HG03520 (cell line): Measurements from ENCODE around the gene SRSF10.
A peak's percentile ranks its signal among the peaks of the same experiment; 100 is the strongest.
"Not testable (repeated sequence)": the region's sequence is repeated elsewhere in the genome, so short reads cannot be mapped to it uniquely, and the experiment has no call there.

Source experiments
- ATAC-seq: cut with Tn5 transposase; IDR thresholded peaks from one replicate; pipeline ENCODE4 v1.9.1; 2021; ENCODE audit warnings: mild to moderate bottlenecking, moderate library complexity; ENCODE audit not compliant: unreplicated experiment

Gene SRSF10

DNA sequence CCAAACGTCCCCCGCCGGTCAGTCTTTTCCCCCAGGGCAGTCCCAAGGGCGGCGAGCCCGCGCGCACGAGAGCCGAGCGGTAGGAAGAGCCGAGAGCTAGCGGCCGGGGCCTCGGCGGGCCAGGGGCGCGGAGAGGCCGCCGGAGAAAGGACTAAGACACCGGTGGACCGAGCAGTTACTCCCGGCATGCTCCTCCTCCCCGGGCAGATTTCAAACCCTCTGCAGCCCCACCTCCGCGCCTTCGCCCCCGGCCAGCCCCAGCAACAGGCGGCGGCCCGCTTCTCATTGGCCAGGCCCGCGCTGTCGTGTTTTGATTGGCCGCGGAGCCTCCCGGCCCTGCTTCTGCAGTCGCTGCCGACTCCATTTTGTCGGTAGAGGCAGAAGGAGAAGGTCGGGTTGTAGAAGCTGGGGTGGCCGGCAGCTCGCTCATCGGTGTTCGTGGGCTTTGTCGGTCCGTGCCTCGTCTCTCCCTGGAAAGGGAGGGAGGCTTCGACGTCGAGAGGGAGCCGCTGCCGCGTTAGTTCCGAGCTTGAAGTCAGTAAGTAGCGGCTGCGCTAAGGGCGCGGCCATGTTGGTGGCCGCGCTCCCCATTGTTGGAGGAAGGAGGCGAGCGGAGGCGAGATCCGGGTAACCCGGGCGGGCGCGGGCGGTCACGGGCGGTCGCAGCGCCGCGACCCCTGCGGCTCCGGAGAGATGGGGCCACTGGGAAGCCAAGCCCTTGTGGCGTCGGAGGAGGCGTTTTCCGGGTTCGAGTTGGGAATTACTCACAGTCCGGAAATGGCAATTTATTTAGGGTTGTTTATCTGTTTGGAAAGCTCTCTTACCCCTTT, 20.5 kb downstream of the SRSF10 start, which contains the start of gene PNRC2:
Gene PNRC2 (plus strand): TSS at position 368 of the 830 bp plus-strand sequence. CDS start 1,630 bp downstream, outside the sequence.
- peak; percentile 69 for ATAC-seq

DNA sequence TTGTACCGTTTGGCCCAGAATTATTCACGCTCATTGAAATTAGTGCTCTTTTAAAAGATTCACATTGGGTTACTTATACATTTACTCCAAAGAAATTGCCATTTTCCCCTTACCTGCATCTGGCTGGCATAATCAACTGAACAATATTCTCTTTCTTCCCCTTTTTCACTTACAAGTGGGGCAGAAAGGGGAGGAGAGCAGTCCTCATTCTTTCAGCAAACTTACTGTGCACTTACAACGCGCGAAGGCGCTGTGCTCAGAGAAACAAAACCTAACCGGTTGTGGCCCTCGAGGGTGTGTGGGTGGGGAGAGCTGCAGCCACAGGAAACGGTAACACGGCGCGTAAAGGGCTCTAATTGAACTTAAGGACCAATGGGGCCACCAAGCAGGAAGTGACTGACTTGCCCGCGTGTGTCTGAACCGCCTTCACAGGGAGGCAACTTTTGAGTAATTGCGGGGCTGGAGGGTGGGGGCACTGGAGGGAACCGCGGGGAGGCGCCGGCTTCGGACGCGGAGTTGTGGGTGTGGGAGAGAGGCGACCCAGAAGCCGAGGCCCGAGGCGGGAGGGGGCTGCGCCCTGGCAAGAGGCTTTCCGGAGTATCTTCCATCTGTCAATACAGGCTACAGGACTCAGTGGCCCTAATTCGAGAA, 21.2 kb downstream of the SRSF10 start:
- peak; percentile 47 for ATAC-seq

DNA sequence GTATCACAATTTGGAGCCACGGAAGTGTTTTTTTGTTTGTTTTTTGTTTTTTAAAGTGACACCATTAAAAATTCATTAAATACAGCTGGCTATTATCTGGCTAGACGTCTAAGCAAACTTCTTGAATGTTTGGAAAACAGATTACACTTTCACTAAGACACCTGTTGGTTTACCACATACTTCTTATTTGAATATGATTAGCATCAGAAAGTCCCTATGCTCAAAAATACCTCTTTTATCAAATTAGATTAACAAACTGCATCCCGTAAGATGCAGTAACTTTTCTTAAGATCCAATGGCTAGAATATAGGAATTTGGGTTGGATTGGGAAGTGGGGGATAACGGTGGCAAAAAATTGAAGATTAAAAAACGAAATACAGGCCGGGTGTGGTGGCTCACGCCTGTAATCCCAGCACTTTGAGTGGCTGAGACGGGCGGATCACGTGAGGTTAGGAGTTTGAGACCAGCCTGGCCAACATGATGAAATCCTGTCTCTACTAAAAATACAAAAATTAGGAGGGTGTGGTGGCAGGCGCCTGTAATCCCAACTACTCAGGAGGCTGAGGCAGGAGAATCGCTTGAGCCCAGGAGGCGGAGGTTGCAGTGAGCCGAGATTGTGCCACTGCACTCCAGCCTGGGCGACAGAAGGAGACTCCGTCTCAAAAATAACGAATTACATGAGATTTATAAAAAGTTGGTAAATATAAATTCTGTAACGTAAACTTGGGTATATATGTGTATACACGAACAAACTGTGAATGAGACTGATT, 21.9 kb downstream of the SRSF10 start:
- not testable (repeated sequence) for ATAC-seq

DNA sequence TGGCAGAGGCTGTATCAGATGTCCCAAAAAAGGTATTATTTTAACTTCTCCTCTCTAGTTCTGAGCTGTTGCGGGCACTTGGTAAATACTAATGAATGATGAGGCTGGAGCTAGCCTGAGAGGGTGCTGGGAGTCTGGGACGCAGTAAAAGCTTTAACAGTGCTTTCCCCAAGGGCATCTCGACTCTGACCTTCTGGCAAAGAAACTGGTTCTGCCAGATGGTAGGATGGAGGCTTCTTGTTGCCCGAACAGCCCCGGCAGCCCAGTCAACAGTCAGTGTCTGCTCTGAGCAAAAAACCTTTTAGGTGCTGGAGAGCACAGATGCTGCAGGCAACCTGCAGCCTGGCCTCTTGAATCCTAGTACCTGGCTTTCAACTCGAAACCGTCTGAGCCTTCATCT, 23.0 kb downstream of the SRSF10 start:
- no peak for ATAC-seq

DNA sequence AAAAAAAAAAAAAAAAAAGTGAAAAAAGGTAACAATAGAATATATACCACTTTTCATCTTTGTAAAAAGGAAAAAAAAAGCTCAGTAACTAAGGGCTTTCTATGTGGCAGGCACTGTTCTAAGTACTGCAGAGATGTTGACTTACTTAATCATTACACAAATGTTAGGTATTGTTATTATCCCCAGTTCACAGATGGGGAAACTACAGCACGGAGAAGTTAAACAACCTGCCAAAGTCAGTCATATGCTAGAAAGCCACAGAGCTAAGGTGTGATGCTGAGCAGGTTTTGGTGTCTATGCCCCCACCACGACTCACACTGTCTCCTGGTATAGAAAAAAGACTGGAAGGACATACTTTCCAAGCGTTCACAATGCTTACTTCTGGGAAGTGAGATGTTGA, 27.1 kb downstream of the SRSF10 start:
- ATAC-seq = no peak

DNA sequence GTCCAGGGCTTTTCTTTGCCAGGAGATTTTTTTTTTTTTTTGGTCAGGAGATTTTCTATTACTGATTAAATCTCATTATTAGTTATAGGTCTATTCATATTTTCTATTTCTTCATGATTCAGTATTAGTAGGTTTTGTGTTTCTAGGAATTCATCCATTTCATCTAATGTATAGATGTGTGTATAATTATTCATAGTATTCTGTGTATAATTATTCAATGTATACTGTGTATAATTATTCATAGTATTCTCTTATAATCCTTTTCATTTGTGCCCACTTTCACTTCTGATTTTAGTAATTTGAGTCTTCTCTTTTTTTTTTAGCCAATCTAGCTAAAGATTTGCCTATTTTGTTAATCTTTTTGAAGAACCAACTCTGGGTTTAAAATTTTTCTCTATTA, 32.8 kb downstream of the SRSF10 start:
- ATAC-seq = no peak

DNA sequence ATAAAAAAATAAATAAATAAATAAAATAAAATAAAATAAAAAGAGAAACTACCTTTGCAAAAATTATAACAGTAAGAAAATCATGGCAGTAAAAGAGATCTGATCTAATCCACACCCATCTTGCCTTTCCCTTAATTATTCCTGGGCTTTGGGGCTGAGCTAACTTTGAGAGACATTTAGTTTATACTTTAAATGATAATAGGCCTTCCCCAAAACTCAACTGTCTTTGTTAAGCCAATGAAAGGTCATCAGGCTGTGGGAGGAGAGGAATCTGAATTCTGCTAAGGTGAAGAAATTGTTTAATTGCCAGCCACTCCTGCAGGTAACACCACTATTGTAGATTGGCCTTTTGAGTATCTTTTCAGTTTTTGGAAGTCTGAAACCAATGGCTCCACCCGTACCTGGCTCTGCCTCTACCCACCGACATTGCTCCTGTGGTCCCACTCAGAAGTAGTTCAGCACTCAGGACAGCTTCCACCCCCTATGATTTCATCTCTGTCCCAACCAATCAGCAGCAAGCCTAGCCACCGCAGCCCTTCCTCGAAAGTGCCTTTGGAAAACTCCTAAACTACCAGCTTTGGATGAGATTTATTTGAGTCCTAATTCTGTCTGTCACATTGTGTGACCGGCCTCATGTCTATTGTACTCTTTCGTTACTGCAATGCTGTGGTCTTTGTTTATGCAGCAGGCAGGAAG, 43.5 kb downstream of the SRSF10 start:
- no peak for ATAC-seq

DNA sequence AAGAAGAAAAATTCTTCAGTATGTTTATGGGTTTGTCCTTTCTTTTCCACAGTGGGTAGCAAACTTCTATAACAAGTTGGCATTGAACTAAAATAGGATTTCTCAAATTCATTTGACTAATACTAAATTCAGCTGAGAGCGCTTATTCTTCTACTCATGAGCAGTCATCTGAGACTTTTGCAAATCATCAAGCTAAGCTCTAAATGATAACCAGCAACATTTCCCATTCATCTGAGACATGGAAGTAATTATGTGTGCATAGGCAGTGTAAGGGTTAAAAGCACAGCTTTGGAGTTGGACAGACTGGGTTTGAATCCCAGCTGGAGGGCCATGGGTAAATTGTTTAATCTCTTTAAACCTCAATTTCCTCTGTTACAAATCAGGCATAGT, 48.6 kb downstream of the SRSF10 start:
- no peak for ATAC-seq

DNA sequence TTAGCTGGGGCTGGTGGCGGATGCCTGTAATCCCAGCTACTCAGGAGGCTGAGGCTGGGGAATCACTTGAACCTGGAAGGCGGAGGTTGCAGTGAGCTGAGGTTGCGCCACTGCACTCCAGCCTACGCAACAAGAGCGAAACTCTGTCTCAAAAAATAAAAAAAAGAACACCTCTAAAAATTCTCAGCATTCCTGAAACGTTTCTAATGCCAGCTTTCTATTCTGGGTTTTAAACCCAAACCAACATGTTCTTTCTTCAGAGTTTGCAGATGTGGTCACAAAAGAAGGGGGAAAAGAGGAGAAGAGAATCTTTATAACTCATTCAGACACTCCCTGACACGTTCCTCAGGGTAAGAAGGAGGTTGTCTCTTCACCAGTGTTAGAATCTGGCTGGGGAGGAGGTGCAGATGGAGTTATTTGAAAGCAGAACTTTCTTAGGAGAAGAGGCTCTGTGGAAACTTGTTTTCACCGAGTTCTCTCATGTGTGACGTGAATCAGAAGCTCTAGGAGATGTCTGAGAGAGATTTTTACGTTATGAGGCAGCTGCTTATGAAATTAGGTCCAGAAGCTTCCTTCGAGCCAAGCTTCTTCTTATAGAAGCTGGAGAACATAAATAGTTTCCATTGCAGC, 49.2 kb downstream of the SRSF10 start:
- no peak for ATAC-seq

DNA sequence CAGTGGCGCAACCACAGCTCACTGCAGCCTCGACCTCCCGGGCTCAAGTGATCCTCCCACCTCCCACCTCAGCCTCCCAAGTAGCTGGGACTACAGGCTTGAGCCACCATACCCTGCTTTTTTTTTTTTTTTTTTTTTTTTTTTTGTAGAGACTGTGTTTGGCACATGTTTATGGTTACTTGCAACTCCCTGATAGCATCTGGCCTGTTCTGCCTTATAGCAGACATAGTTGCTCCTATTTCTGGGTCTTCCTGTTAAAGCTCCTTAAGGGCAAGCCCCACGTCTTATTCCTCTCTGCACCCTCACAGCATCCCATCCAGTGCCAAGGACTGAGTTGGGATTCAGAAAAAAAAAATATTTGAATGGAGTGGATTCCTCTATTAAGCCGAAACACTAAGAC, 49.9 kb downstream of the SRSF10 start:
- ATAC-seq = no peak

DNA sequence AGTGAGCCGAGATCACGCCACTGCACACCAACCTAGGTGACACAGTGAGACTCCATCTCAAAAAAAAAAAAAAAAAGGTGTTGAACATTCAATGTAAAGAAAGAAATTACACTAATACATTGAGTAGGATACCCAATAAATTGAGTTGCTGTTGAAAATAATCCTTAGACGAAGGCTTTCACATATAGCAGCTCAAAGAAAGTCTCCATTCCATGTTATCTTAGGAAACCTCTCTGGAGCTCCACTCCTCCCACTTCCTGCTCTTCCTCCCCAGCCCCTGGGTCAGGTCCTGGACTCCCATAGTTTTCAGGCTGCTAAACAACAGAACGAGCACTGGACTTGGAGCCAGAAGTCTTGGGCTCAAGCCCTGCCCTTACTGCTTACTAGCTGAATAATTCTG, 51.3 kb downstream of the SRSF10 start:
- ATAC-seq = no peak

DNA sequence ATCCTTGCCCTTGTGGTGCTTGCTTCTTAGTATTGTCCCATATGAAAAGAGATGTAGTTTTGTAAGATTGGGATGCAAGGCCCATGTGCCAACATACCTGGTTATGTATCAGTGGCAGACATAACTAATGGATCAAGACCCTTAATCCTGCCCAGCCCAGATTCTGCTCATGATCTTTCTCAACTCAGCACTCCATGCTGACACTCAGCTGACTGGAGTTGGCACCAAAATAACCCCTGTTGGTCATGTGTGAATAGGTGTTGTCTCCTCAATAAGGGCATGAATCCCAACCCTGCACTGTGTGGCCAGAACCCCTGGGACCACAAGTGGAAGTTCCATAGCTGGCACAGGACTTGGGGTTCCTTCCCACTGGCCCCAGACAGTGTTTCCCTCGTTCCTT, 53.0 kb downstream of the SRSF10 start:
- no peak for ATAC-seq

DNA sequence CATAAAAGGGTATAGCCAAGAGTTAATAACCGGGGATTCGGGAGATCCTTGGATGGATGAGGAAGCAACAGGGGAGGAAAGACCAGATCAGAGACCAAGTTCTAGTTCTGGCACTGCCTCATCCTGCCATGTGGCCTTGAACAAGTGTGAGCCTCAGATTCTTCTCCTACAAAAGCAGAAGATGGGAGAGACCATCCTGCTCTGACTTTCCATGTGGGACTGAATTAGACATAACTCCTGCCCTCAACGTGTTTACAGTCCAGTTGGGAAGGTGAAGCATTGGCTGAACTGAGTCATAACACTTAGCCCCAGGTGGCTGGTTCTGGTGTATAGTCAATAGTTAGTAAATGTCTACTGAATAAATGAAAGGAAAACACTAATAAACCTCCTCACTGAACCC, 54.8 kb downstream of the SRSF10 start:
- ATAC-seq = no peak

DNA sequence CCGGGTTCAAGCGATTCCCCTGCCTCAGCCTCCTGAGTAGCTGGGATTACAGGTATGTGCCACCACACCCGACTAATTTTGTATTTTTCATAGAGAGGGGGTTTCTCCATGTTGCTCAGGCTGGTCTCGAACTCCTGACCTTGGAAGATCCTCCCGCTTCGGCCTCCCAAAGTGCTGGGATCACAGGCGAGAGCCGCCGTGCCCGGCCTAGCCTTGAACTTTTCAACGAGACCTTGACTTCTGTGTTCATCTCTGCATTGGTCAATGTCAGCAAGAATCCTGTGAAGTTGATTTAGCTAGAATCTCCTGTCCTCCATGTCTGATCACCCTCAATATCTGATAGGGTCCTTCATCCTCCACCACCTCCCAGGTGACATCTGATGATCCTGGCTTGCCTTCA, 55.5 kb downstream of the SRSF10 start:
- ATAC-seq = no peak

DNA sequence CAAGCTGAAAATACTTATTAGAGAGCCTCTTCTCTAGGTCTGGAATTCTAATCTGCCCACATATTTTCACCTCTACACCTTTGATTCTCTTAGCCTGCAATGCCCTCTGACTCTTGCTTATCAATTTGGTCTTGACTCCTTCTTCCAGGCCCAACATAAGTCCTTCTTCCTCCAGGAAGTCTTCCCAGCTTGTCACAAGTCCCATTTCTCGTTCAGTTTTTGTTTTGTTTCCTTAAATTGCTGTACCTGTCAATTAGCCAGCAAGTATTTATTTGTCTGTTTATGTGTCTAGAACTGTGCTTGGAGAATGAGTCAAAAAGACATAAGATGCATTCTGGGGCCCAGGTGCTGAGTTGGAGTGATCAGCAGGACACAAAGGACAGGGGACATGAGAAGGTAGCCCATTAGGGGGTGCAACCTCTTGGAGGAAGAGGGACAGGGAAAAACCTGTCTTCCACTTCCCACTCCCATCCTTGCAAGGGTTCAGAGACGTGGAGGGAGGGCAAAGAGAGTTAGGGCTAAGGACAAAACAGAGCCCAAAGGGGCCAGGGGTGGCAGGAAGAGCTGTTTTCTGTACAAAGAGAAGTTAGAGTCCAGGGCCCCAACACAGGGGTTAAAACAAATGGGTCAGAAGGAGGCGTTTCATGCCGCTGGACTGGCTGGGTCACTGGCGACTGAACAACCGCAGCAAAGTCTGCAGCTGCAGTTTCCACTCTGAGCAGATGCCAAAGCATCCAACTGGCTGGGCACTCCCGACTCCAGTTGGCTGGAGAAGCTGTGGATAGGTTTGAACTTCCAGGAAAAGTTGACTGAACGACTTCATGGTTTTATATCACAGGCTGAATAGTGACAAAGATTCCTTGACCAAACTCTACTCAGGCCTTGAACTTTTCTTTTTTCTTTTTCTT, 56.3 kb downstream of the SRSF10 start:
- no peak for ATAC-seq

DNA sequence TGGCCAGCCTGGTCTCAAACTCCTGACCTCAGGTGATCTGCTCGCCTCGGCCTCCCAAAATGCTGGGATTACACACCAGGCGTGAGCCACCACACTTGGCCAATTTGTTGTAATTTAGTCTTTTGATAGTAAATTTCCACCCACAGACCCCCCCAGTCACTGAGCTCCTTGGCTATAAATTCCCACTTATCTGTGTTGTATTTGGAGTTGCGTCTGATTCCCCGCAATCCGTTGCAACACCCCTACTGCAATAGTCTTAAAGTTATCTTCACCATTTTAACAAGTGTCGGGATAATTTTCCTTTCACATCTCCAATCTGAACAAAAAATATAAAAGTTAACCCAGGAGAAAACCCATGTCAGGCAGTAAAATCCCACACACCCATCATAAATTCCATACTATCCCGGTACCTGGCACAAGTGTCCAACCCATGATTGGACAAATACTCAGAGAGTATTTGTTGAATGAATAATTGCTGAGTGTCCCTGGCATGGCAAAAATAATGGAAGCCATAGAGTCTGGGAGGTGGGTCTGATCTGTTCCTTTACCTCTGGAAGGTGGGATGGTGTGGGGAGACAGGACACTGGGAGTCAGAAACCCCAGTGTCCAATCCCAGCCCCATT, 57.7 kb downstream of the SRSF10 start:
- no peak for ATAC-seq

DNA sequence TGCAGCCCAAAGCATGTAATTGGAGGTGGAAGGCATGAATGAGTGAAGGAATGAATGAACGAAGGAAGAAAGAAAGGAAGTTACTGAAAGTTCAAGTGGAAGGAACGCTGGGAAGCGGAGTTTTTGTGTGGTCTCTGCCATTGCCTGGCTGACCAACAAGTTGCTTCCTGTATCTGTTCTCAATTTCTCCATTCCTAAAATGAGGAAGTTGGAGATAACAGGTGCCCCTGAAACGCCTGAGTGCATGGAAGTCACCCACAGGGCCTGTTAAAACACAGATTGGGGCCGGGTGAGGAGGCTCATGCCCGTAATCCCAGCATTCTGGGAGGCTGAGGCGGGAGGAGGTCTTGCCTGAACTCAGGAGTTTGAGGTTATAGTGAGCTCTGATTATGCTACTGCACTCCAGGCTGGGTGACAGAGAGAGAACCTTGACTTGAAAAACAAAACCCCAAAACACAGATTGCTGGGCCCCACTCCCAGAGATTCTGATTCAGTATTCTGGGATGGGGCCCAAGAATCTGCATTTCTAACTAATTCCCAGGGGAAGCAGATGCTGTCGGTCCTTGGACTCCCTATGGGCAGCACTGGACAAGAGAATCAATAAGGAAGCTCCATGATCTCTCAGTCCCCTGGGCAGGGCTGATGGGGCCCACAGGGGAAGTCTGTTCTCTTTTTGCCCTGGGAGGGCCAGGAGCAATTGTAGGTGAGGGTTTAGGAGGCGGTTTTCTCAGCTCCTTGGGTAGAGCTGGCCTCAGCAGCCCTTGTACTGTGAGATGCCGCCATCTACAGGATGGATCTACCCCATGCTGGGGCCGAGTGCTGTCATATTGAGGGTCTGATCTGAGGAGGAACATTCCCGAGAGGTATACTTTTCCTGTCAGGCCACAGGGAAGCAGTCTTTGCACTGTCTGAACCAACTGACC, 63.7 kb downstream of the SRSF10 start:
- no peak for ATAC-seq

DNA sequence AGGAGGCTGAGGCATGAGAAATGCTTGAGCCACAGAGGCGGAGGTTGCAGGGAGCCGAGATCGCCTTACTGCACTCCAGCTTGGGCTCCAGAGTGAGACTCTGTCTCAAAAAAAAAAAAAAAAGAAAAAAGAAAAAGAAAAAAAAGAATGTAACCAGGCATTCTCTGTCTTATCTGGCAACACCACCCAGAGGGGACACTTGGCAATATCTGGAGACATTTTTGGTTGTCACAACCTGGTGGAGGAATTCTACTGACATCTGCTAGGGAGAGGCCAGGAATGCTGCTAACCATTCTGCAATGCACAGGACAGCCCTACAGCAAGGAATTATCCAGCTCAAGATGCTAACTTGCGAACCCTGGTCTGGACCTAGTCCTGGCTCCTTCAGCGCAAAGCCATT, 64.7 kb downstream of the SRSF10 start:
- no peak for ATAC-seq
